Keratinocyte (primary cell): Measurements from ENCODE around the gene FOXL3. TPM values are rescaled to one million over a fixed set of nuclear protein-coding genes. Genes with fewer than 3 reads are reported as not detected.

Experiments used
- DNase-seq: peaks from one replicate; pipeline ENCODE4 v3.0.0-alpha.2; 2011; ENCODE audit warnings: low read depth, missing footprints, low spot score
- FAIRE-seq: peaks from 2 replicates; lab custom pipeline; 2011; peaks lifted over from hg19 to GRCh38; lab: Jason Lieb, UNC
- H2AFZ ChIP-seq: 2 replicates; pipeline ENCODE4 v1.6.0; 2012; ENCODE audit warnings: low read length, control low read depth, inconsistent platforms; ENCODE audit not compliant: control insufficient read depth
- H3K27ac ChIP-seq: 2 replicates; pipeline ENCODE4 v1.5.1; 2011; ENCODE audit warnings: low read length; ENCODE audit not compliant: control insufficient read depth, insufficient read depth
- H3K27me3 ChIP-seq: 3 replicates; pipeline ENCODE4 v1.6.0; 2011; ENCODE audit warnings: low read length; ENCODE audit not compliant: control insufficient read depth, insufficient read depth; ENCODE audit errors: extremely low read depth
- H3K36me3 ChIP-seq, 2 experiments: 2 replicates in 1 of 2; 3 replicates in 1 of 2; pipeline ENCODE4 v1.5.1; 2011; ENCODE audit warnings: low read length in 2 of 2, mild to moderate bottlenecking in 1 of 2; ENCODE audit not compliant: control insufficient read depth in 2 of 2, insufficient read depth in 2 of 2; ENCODE audit errors: extremely low read depth in 1 of 2
- H3K4me1 ChIP-seq: 3 replicates; pipeline ENCODE4 v1.5.1; 2011; ENCODE audit warnings: low read length; ENCODE audit not compliant: control insufficient read depth, insufficient read depth; ENCODE audit errors: extremely low read depth
- H3K4me2 ChIP-seq: 3 replicates; pipeline ENCODE4 v1.6.0; 2011; ENCODE audit warnings: low read depth, low read length; ENCODE audit not compliant: control insufficient read depth, insufficient read depth; ENCODE audit errors: extremely low read depth
- H3K4me3 ChIP-seq, 3 experiments: fragments of 200-600 bp in 1 of 3; sonication (generic) in 1 of 3; 2 replicates in 2 of 3; 3 replicates in 1 of 3; pipeline ENCODE4 v1.5.1; 2011 to 2016; ENCODE audit warnings: low read length in 3 of 3, mild to moderate bottlenecking in 3 of 3, control low read depth in 2 of 3, inconsistent platforms in 1 of 3, low read depth in 1 of 3, mixed read lengths in 1 of 3, mixed run types in 1 of 3, moderate library complexity in 1 of 3; ENCODE audit not compliant: control insufficient read depth in 2 of 3, insufficient read depth in 2 of 3; ENCODE audit errors: extremely low read depth in 1 of 3
- H3K79me2 ChIP-seq: 2 replicates; pipeline ENCODE4 v1.6.0; 2012; ENCODE audit warnings: low read length; ENCODE audit not compliant: control insufficient read depth, insufficient read depth
- H3K9ac ChIP-seq: 3 replicates; pipeline ENCODE4 v1.6.0; 2011; ENCODE audit warnings: low read length; ENCODE audit not compliant: control insufficient read depth, insufficient read depth; ENCODE audit errors: extremely low read depth
- H3K9me1 ChIP-seq: 3 replicates; pipeline ENCODE4 v1.6.0; 2011; ENCODE audit warnings: low read length; ENCODE audit not compliant: control insufficient read depth, insufficient read depth; ENCODE audit errors: extremely low read depth
- H3K9me3 ChIP-seq: 2 replicates; pipeline ENCODE4 v1.5.1; 2012; ENCODE audit warnings: low read depth, low read length; ENCODE audit not compliant: control insufficient read depth
- H4K20me1 ChIP-seq: 3 replicates; pipeline ENCODE4 v1.6.0; 2011; ENCODE audit warnings: low read length; ENCODE audit not compliant: control insufficient read depth, insufficient read depth; ENCODE audit errors: extremely low read depth
- CTCF ChIP-seq, 3 experiments: IDR thresholded peaks in 1 of 3; conservative IDR thresholded peaks in 1 of 3; optimal IDR thresholded peaks in 1 of 3; 2 replicates in 2 of 3; 3 replicates in 1 of 3; pipeline versions ENCODE3 to v1.5.1; 2011; ENCODE audit warnings: low read length in 3 of 3, mild to moderate bottlenecking in 3 of 3, moderate library complexity in 2 of 3, control low read depth in 1 of 3, inconsistent platforms in 1 of 3; ENCODE audit not compliant: insufficient read depth in 2 of 3; ENCODE audit errors: extremely low read depth in 1 of 3
- EZH2 ChIP-seq: IDR thresholded peaks from one replicate; pipeline ENCODE4 v1.6.1; 2012; ENCODE audit warnings: inconsistent platforms, mild to moderate bottlenecking, low read length, moderate library complexity
- dilution Hi-C: fragments of 300-500 bp; cut with MboI; formaldehyde crosslinking; loops from one replicate; pipeline ENCODE4 v1.7.0; 2020; ENCODE audit warnings: low sequenced_read_pairs; ENCODE audit not compliant: extremely low pct_ligation_motif_present
- polyA plus RNA-seq, 5 experiments: library from polyadenylated mRNA; depleted of rRNA in 3 of 5; stranded (reverse) in 3 of 5; stranded (forward) in 1 of 5; unstranded in 1 of 5; fragments of >200 nt; gene quantifications; 1 replicate in 1 of 5; 2 replicates in 3 of 5; 3 replicates in 1 of 5; pipeline versions ENCODE4 v1.2.1 to v1.2.3, GENCODE V29; 2011 to 2012; ENCODE audit warnings: missing spikeins in 2 of 5, low read depth in 1 of 5, low replicate concordance in 1 of 5

The FOXL3 gene
- polyA plus RNA-seq, 1 donor (not counting 4 experiments of a cell fraction or from before 2014, with no cell fraction given) = not detected

- no peaks in the 10 kb centered on the region for H3K36me3 ChIP-seq
- FAIRE-seq = no peak
Observed at GRCh38 chr7:314853-315252, 24.9 kb downstream of the FOXL3 start.

GRCh38 chr7:315516-316265 is 25.7 kb downstream of the FOXL3 start:
- no peak for TF ChIP-seq CTCF (optimal IDR thresholded peaks at IDR 0.05 in 1 of 3, IDR thresholded peaks at IDR 0.05 in 1 of 3, conservative IDR thresholded peaks at IDR 0.05 in 1 of 3; ENCODE audit: extremely low read depth in 1 of 3, insufficient read depth in 2 of 3, low read length in 3 of 3)
- TF ChIP-seq EZH2 = no peak
- Histone ChIP-seq H3K79me2 (no peaks in the 10 kb centered on the region), H3K9me1 (no peaks in the 10 kb centered on the region), H3K27me3 (peaks cover 33% of the 10 kb centered on the region), H2AFZ (no peak overlapping the region), H3K4me2 (no peak overlapping the region), H3K4me3 (no peak overlapping the region), H3K27ac (no peak overlapping the region), H3K9me3 (no peaks in the 10 kb centered on the region), H3K9ac (no peak overlapping the region), H4K20me1 (no peaks in the 10 kb centered on the region), H3K4me1 (peaks cover 18% of the 10 kb centered on the region), H3K36me3 (no peaks in the 10 kb centered on the region)
- dilution Hi-C loops = no loop called here
- DNase-seq (no peak), FAIRE-seq (no peak)

More at GRCh38 chr7:314853-315252, 24.9 kb downstream of the FOXL3 start:
- H3K9me1 ChIP-seq = no peaks in the 10 kb centered on the region
- no peak overlapping the region for H3K27ac ChIP-seq
- TF ChIP-seq EZH2 (no peak), CTCF (optimal IDR thresholded peaks at IDR 0.05 in 1 of 3, IDR thresholded peaks at IDR 0.05 in 1 of 3, conservative IDR thresholded peaks at IDR 0.05 in 1 of 3; ENCODE audit: extremely low read depth in 1 of 3, insufficient read depth in 2 of 3, low read length in 3 of 3) (no peak)
- H2AFZ ChIP-seq = no peak overlapping the region
- H3K79me2 ChIP-seq = no peaks in the 10 kb centered on the region
- no peak for DNase-seq
- H3K9me3 ChIP-seq = no peaks in the 10 kb centered on the region
- H3K27me3 ChIP-seq = peaks cover 28% of the 10 kb centered on the region
- no peak overlapping the region for H3K4me2 ChIP-seq
- dilution Hi-C loops = no loop called here
- no peak overlapping the region for H3K4me3 ChIP-seq
- peaks cover 18% of the 10 kb centered on the region for H3K4me1 ChIP-seq
- H3K9ac ChIP-seq = no peak overlapping the region
- H4K20me1 ChIP-seq = no peaks in the 10 kb centered on the region
